Fibroblast of skin of right biceps (primary cell): ENCODE results near the gene SERPINB4.
"Not testable (repeated sequence)": the region's sequence is repeated elsewhere in the genome, so short reads cannot be mapped to it uniquely, and the experiment has no call there.

Experiments
- DNase-seq: peaks from one replicate; pipeline ENCODE4 v3.0.0-alpha.2; 2013

Gene SERPINB4

DNA sequence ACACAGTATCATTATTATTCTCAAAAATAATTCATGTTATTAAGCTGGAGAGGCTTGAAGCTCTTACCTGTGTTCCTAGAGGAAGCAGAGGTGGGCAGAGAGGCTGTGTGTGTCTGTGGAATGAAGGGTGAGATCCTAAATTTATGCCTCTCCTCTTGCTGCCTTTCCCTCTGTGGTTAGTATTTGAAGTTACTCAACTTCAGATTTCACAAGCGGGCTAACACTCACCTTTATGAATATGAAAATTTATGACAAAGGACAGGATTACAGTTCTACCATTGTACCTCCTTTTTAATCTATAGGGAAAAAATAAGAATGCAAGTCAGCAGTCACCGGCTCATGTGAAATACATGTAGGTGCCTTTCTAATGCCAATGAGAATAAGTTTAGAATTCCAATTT is at the start of gene SERPINB4:
SERPINB4 (minus strand) TSS at position 115 of the 400 bp plus-strand sequence. CDS start 679 bp downstream, outside the sequence.
- DNase-seq: not testable (repeated sequence)

DNA sequence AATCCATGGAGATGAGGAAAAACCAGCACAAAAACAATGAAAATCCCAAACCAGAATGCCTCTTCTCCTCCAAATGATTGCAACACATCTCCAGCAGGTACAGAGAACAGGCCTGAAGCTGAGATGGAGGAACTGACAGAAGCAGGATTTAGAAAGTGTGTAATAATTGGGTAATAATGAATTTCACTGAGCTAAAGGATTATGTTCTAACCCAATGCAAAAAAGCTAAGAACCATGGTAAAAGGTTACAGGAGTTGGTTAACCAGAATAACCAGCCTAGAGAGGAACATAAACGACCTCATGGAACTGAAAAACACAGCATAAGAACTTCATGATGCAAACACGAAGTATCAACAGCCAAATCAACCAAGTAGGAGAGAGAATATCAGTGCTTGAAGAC is 45.0 kb upstream of the SERPINB4 start:
- no peak for DNase-seq

DNA sequence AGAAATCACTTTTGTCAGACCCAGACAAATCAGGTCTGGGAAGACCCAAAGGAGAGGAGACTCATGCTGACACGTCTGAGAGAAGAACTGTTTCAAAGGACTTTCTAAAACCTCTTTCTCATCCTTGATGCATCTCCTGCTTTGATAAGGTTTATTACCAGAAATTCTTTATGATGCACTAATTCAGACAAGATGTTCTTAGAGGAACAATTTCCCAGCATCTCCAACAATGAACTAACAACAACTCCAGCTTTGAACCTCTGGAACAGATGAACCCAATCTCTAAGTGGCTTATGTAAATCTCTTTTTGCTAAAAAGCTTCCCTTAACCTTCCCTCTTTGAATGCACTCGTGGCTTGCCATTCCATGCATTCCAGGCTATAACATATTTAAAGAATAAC is 42.8 kb upstream of the SERPINB4 start:
- peak; percentile 37 for DNase-seq

- no peak for DNase-seq
Measured at GRCh38 chr18:63684718-63685117, 40.7 kb upstream of the SERPINB4 start.

DNA sequence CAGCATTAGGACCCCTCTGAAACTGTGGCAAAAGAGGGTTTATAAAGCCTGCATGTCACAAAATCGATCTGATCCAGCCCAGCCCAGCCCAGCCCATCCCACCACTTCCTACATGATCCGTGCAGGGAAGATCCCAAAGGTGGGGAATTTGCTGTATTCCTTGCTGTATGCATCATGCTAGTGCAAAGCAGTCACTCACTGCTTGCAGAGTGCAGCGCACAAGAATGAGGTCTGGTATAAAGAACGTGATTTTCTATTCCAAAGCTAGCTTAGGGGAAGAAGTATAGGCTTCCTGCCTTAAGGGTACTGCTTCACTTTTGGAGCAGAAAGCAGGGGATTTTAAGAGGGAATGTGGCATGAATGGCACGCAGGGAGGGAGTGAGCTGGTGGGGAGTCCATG is 39.8 kb upstream of the SERPINB4 start:
- DNase-seq: peak; percentile 21

DNA sequence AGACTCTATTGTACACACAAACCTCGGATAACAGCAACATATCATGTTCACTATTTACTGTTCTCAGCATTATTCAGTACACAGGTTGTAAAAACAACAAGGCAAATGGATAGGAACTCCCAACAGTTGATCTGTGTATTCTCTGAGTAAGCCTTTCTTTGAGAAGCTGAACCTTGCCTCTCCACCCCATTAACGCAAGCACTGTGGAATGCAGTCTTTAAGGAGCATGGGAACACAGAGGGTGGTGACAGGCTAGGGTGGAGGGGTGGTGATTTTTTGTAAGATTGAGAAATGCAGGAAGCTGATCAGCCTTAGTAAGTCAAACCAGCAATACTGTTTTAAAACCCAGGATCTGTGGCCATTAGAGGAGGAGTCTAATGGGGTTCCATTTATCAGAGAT is 39.1 kb upstream of the SERPINB4 start:
- DNase-seq: peak; percentile 98

DNA sequence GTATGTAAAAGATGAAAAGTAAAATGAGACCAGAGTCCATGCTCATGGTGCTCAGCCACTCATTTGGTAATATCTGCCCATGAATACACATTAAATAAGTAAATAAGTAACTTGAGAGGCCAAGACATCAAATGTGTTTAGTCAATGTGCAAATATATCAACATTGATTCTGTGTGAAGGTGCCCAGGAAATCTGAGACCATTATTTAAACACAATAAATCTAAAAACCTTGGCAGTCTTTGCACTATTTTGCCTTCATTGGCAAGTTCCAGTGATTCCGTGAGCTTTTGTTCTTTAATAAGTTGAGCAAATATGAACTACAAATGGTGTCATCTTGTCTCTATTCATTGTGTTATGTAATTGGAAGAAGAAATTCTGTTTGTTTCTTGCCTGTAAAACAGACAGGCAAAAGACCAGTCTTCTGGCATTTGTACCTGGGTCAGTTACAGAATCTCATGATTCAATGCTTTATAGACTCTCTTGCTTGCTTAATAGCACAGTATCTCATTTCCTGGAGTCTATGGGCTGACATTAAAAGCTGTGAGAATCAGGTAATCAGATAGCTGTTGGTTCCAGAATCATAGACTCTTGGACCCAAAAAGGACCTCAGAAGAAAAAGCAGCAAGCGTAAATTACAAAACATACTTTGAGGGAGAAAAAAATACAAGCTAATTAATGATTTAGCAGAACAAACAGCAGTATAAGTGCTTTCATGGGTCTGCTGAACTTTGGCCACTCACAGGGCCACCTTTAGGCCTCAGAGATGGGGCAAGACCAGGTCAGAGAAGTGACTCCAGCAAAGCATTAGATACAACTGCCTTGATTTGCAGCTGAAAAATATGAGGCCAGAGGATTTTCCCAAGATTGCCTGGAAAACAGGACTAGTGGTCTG is 37.6 kb upstream of the SERPINB4 start:
- DNase-seq: no peak

GRCh38 chr18:63679820-63680606 is 36.0 kb upstream of the SERPINB4 start:
- DNase-seq: no peak

GRCh38 chr18:63677500-63678225 is 33.6 kb upstream of the SERPINB4 start:
- DNase-seq: peak; percentile 61

DNA sequence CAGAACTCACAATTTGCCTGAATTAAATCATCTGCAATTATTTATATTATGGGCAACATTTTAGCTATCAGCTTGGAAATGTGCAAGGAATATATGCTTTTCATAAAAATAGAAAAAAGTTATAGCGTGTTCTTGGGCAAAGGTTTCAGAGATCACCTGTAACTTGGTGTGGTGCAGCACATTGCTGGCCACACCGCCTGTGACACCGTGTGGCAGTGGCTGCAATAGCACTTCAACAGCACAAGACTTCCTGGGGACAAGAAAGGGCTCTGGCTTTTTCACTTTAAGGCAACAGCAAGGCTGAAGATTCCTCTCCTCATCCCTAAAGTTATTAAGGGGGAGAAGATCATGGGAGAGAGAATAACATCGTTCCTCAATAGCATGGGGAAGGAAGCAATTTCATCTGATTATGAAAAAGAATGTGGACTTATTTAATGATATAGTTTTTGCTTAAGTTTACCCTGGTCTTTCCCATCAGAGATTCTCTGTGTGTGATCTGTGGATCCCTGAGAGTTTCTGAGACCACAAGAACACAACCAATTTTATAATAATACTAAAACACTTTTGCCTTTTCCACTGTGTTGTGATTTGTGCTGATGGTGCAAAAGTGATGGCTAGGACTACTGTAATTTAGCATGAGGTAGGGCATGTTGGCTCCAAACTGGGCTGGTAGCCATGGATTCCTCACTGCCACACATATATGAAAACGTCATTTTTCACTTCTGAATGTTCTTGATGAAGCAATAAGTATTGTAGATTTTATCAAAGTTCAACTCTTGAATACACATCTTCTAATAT is 32.7 kb upstream of the SERPINB4 start:
- no peak for DNase-seq

DNA sequence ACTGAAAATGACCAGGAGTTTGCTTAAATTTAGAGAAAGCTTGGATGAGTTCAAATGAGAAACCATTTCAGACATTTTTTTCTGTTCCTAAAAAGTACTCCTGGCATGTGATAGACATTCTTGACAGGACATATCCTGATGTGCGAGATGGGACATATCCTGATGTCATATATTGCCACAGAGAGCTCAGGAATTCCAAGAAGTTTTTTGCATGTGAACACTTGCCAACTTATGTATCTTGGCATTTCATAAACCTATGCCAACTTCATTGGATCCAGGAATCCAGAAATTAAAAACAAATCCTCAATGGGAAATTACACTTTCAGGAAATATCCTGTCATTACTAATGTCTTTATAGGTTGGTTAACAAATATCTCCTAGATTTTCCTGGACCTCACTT is 20.5 kb upstream of the SERPINB4 start:
- no peak for DNase-seq

- DNase-seq: not testable (repeated sequence)
Measured at GRCh38 chr18:63661750-63662149, 17.7 kb upstream of the SERPINB4 start, which contains the start of gene SERPINB3. Gene SERPINB3 (minus strand): TSS chr18:63661893. CDS start chr18:63661216, 677 bp downstream.

- DNase-seq: peak; percentile 65
Measured at GRCh38 chr18:63658920-63659319, 14.9 kb upstream of the SERPINB4 start.

DNA sequence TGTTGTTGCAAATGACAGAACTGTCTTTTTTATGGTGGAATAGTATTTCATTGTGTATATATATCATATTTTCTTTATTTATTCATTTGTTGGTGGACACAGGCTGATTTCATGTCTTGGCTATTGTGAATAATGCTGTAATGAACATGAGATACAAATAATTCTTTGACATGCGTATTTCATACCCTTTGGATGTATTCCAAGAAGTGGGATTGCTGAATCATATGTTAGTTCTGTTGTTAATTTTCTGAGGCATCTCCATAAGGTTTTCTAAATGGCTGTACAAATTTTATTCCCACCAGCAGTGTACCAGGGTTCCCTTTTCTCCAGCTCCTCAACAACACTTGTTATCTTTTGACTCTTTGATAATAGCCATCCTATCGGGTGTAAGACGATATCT is 6.2 kb upstream of the SERPINB4 start:
- peak; percentile 81 for DNase-seq

GRCh38 chr18:63648241-63648640 is 4.2 kb upstream of the SERPINB4 start:
- DNase-seq: peak; percentile 82

DNA sequence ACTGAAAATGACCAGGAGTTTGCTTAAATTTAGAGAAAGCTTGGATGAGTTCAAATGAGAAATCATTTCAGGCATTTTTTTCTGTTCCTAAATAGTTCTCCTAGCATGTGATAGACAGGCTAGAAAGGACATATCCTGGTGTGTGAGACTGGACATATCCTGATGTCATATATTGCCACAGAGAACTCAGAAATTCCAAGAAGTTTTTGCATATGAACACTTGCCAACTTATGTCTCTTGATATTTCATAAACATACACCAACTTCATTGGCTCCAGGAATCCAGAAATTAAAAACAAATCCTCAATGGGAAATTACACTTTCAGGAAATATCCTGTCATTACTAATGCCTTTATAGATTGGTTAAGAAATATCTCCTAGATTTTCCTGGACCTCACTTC is 2.9 kb upstream of the SERPINB4 start:
- peak; percentile 53 for DNase-seq

DNA sequence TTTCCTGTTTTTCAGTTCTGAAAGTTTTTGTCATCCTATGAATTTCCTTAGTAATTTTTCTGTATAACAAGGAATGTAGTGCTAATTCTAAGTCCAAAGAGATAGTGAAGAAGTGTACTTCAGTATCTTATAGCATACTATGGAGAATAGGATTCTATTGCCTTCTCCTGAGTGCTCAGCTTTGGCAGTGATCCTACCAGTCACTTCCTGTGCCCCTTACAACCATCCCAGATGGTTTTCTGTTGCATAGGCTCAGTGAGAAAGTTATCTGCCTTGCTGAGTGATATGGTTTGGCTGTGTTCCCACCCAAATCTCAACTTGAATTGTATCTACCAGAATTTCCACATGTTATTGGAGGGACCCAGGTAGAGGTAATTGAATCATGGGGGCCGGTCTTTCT is 638 bp upstream of the SERPINB4 start:
- not testable (repeated sequence) for DNase-seq

DNA sequence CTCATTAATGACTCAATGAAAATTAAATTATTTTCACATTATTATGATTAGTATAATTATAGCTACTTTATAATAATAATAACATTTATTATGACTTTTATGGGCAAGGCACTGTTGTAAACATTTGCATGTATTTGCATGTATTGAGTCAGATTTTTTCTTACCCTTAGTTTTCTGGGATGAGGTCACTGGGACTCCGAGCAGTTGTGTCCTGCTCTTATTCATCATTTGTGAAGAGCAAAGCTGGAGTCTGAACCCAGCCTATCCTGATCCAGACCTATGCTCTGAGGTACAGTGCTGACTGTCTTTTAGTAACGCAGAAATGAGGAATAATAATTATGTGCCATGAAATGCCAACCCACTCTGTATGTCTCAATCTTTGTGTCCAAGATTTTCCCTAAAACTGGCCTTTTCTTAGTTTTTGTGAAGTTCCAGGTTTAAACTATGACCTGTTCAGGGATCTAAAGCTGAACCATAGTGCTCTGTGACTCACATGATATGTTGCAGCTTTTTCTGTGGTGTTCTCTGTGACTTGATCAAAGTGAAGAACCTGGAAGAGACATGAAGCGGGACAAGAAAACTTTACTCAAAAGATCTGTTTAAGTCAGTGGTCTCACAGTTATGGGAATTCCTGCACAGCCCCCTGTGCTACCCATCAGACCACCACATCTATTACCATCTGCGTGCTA is 1.2 kb downstream of the SERPINB4 start:
- DNase-seq: peak; percentile 29

DNA sequence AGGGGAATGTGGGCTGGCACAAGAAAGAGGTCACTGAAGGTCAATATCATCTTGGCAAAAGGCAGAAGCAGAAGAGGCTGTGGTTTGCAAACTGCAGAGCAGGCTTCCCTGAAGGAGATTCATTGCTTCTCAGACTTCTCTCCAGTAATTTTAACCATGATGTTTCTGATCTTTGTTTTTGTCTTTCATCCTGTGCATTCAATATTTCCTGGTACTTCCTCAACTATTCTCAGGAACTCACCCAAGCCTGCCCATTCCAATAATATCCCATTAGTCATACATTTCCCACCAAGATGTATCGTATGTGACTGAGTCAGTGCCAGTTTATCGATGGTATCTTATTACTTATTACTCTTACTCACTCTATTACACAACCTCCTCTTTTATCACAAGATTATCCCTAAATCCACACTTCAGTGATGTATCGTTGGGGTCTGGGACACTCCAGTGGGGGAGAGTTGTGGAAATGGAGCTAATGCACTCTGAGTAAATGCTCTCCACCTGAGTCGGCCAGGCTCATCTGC is 2.8 kb downstream of the SERPINB4 start:
- DNase-seq: peak; percentile 72

DNA sequence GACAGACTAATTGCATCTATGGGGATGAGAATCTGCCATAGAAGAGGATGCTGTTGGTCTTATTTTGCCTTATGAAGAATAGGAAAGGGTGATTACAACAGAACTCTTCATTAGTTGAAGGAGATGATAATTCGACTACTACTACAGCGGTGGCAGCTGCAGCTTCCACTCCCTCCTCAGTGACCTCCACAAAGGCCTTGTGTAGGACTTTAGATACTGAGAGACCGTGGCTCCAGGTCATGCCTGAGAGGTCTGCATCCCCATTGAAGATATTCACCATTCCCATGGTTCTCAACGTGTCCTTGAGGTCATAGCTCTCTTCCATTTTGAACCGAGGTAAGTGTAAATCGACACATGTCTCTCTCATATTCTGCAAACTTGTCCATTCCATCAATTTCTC is 6.4 kb downstream of the SERPINB4 start:
- DNase-seq: no peak

GRCh38 chr18:63627819-63628218 is 16.2 kb downstream of the SERPINB4 start:
- DNase-seq: no peak
